Activated B cell treated with CpG ODN at 0.5 μM for 24 hours (primary cell): ENCODE data around the gene ERCC5. TPM values are rescaled to one million over a fixed set of nuclear protein-coding genes. Genes with fewer than 3 reads are reported as not detected.

ENCODE experiments used
- ATAC-seq: fragments of 200-7000 bp; cut with Tn5 transposase; one replicate; pipeline ENCODE4 v1.10.0; 2021; ENCODE audit warnings: low read depth, mild to moderate bottlenecking, moderate library complexity
- CTCF ChIA-PET: fragments of 350-600 bp; sonication (Branson Sonifier 250); formaldehyde crosslinking; loops from one replicate; lab custom pipeline; 2021; ENCODE audit warnings: antibody characterized with exemption; lab: Charles Lee
- POLR2A ChIA-PET: fragments of 350-600 bp; sonication (Branson Sonifier 250); formaldehyde crosslinking; loops from one replicate; lab custom pipeline; 2021; ENCODE audit warnings: antibody characterized with exemption; lab: Charles Lee
- DNase-seq: peaks from one replicate; pipeline ENCODE4 v3.0.0; 2022
- H3K27ac Mint-ChIP-seq: one replicate; pipeline ENCODE4 v1.8.0; 2020; ENCODE audit warnings: mixed read lengths
- H3K27me3 Mint-ChIP-seq: one replicate; pipeline ENCODE4 v1.8.0; 2021; ENCODE audit warnings: mixed read lengths
- H3K36me3 Mint-ChIP-seq: one replicate; pipeline ENCODE4 v1.8.0; 2021; ENCODE audit warnings: low read depth, mixed read lengths
- H3K4me1 Mint-ChIP-seq: one replicate; pipeline ENCODE4 v1.8.0; 2021; ENCODE audit warnings: mixed read lengths
- H3K4me3 Mint-ChIP-seq: one replicate; pipeline ENCODE4 v1.8.0; 2020; ENCODE audit warnings: mild to moderate bottlenecking, mixed read lengths
- H3K9me3 Mint-ChIP-seq: one replicate; pipeline ENCODE4 v1.8.0; 2020; ENCODE audit warnings: mixed read lengths
- intact Hi-C: fragments of 100-400 bp; cut with micrococcal nuclease; formaldehyde crosslinking; loops from one replicate; pipeline ENCODE4 v1.15.1; 2024
- total RNA-seq: library from RNA; stranded (reverse); gene quantifications from 2 replicates; pipeline ENCODE4 v1.2.3, GENCODE V29; 2022
- TF ChIP-seq, protein P1 (sequence below): fragments of 200-600 bp; IDR thresholded peaks from one replicate; pipeline ENCODE4 v1.8.0; 2022; ENCODE audit warnings: antibody characterized with exemption, mild to moderate bottlenecking

ERCC5 gene
- 62.8 and 74.3 TPM in 2 replicates for total RNA-seq

DNA sequence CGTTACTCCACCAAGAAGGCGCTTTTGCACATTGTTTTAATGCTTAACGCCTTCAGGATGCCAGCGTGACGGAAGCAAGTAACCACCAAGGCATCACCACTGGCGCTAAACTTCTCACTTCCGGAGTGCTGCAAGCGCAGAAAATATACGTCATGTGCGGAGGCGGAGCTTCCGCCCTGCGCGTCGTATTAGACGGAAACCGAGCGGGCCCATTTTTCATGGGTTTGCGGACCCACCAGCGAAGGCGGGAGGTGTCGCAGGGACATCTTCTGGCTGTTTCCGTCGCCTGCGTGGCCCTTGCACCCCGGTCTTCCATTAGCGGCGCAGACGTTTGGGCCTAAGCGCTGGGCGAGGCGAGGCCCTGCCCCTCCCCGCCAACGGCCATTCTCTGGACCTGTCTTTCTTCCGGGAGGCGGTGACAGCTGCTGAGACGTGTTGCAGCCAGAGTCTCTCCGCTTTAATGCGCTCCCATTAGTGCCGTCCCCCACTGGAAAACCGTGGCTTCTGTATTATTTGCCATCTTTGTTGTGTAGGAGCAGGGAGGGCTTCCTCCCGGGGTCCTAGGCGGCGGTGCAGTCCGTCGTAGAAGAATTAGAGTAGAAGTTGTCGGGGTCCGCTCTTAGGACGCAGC, at the start of gene ERCC5:
Gene ERCC5 (plus strand): TSS at position 403 of the 631 bp plus-strand sequence. CDS start 235 bp downstream, outside the sequence.
- intact Hi-C loops: loop anchor here (1.0 to 5.0 kb wide), 7 partner anchors 45 to 705 kb away; partner anchors contain the start of genes TEX30 and TPP2
- ChIA-PET POLR2A (interaction anchor here (0.5 to 3.9 kb wide), 13 partner anchors 9 to 451 kb away, joined by 3 to 235 read pairs (median 9); partner anchors contain the start of genes TEX30 and TPP2), CTCF (interaction anchor here (0.7 to 5.2 kb wide), 9 partner anchors 25 to 1701 kb away, joined by 3 to 48 read pairs (median 4); partner anchors contain the start of gene TPP2)
- peaks cover 24% of the 10 kb centered on the region for H3K36me3 Mint-ChIP-seq
- DNase-seq (peak; percentile 96), ATAC-seq (peak; percentile 72)
- peak within 1 kb of the TSS; percentile 99 for H3K27ac Mint-ChIP-seq
- H3K4me3 Mint-ChIP-seq: peak within 1 kb of the TSS; percentile 97
- TF ChIP-seq, protein P1, sequence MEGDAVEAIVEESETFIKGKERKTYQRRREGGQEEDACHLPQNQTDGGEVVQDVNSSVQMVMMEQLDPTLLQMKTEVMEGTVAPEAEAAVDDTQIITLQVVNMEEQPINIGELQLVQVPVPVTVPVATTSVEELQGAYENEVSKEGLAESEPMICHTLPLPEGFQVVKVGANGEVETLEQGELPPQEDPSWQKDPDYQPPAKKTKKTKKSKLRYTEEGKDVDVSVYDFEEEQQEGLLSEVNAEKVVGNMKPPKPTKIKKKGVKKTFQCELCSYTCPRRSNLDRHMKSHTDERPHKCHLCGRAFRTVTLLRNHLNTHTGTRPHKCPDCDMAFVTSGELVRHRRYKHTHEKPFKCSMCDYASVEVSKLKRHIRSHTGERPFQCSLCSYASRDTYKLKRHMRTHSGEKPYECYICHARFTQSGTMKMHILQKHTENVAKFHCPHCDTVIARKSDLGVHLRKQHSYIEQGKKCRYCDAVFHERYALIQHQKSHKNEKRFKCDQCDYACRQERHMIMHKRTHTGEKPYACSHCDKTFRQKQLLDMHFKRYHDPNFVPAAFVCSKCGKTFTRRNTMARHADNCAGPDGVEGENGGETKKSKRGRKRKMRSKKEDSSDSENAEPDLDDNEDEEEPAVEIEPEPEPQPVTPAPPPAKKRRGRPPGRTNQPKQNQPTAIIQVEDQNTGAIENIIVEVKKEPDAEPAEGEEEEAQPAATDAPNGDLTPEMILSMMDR: no peak
- H3K4me1 Mint-ChIP-seq: peaks cover 31% of the 10 kb centered on the region
- peaks cover 2% of the 10 kb centered on the region for H3K27me3 Mint-ChIP-seq
- no peaks in the 10 kb centered on the region for H3K9me3 Mint-ChIP-seq

DNA sequence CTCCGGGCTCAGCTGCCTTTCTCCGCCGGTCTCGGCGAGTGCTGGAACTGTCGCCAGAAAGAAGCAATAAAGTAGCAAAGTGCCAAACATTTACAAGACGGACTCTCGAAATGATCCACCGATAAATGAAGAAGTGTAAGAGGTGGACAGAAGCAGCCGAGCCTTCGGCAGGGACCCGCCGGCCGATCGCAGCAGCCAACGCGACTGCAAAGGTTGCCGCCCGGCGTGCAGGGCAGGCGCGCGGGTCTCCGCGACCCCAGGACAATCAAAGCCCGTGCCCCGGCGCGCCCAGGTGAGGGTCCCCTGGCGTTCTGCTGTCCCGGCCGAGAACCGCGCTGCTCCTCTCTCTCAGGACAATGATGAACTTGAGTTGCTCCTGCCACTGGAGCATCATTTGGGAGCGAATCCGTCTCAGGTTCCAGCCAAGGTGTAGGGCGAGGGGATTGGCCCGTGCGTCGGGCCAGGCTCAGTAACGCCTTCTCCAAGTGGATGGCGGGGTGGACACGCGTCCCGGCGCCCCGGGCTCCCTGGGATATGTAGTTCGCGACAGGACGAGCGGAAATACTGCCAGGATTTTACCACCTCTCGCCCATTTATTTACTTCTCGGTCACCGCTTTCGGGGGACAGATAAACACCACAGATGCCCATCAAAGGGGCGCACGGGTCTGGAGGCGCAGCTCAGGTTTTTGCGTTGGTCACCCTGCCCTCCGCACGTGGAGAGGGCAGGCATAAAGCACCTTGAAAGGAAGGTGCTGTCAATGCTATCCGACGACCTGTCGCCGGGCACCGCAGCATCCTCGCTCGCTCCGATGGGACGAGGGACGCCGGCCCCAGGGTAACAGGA, 47.0 kb upstream of the ERCC5 start, which contains the start of the genes BIVM and POGLUT2:
Gene BIVM (plus strand): TSS at position 539 of the 845 bp plus-strand sequence. CDS start 8,149 bp downstream, outside the sequence.
Gene POGLUT2 (minus strand): TSS at position 396 of the 845 bp plus-strand sequence. CDS start 306 bp downstream, at position 90.
- Mint-ChIP-seq H3K9me3 (no peaks in the 10 kb centered on the region), H3K36me3 (no peaks in the 10 kb centered on the region), H3K4me1 (peaks cover 18% of the 10 kb centered on the region), H3K27ac (no peak within 1 kb of the TSS), H3K27me3 (peaks cover 7% of the 10 kb centered on the region), H3K4me3 (peak within 1 kb of the TSS; percentile 85)
- DNase-seq: peak; percentile 27
- intact Hi-C loops: no loop called here
- peak; percentile 60 for ATAC-seq
- CTCF ChIA-PET: interaction anchor here (1.8 kb wide), 1 partner anchor 202 kb away, joined by 6 read pairs; the partner anchor contains the start of gene TPP2
- POLR2A ChIA-PET: interaction anchor here (2.1 kb wide), 1 partner anchor 25 kb away, joined by 18 read pairs; the partner anchor contains the start of gene TEX30
- TF ChIP-seq, protein P1: no peak

DNA sequence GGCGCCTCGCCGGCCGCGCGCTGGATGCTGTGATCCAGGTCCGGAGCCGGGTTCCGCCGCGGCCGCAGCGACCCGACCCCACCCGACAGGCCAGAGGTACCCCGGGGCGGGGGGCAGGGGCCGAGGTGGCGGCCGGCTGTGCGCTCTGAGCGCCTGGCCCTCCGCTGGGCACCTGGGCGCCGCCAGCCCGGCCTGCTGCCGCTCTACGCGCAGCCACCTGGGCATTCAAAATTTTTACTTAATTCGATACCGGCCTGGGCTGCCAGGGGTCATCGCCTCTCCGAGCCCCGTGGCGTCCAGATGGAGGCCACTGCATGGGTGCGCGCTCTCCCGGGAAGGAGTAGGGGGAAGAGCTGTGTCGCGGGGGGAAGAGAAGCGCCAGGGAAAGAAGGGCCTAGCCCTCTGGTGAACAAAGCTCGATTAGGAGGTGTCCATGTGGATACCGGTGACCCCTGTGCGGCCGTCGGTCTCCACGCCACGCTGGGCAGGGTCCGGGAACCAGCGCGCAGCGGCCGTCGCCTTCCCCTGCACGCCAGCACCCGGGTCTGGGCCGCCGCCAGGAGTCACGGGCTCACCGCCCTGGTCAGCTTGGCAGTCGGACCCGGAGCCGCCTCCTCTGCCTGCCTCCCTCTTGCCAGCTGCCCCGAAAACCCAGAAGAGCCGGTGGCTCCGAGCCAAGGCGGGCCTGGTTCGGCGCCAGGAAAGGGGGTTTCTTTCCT, 46.2 kb upstream of the ERCC5 start:
- ChIA-PET CTCF (interaction anchor here (0.7 to 1.8 kb wide), 7 partner anchors 15 to 210 kb away, joined by 3 to 6 read pairs (median 5); partner anchors contain the start of genes ERCC5, TEX30 and TPP2), POLR2A (interaction anchor here (1.2 to 2.1 kb wide), 4 partner anchors 26 to 203 kb away, joined by 9 to 18 read pairs (median 11); partner anchors contain the start of genes TEX30 and TPP2)

More for the DNA sequence above, 46.2 kb upstream of the ERCC5 start:
- no peaks in the 10 kb centered on the region for H3K36me3 Mint-ChIP-seq
- ATAC-seq (no peak), DNase-seq (peak; percentile 18)
- peaks cover 7% of the 10 kb centered on the region for H3K27me3 Mint-ChIP-seq
- no peak overlapping the region for H3K27ac Mint-ChIP-seq
- H3K4me1 Mint-ChIP-seq: peaks cover 18% of the 10 kb centered on the region
- peak overlapping the region; percentile 85 for H3K4me3 Mint-ChIP-seq
- H3K9me3 Mint-ChIP-seq: no peaks in the 10 kb centered on the region
- TF ChIP-seq, protein P1: no peak
- intact Hi-C loops: loop anchor here (1.0 kb wide), 5 partner anchors 26 to 219 kb away; partner anchors contain the start of genes TEX30 and TPP2
